B cell (primary cell): ENCODE results near the gene VPS26B. TPM values are rescaled to one million over a fixed set of nuclear protein-coding genes. Genes with fewer than 3 reads are reported as not detected.

Source experiments
- ATAC-seq: fragments of 200-7000 bp; cut with Tn5 transposase; one replicate; pipeline ENCODE4 v1.10.0; 2021; ENCODE audit warnings: low read depth, mild to moderate bottlenecking, moderate number of reproducible peaks, moderate library complexity
- CTCF ChIA-PET: fragments of 350-600 bp; sonication (Branson Sonifier 250); formaldehyde crosslinking; loops from one replicate; lab custom pipeline; 2021; ENCODE audit warnings: antibody characterized with exemption, inconsistent platforms; lab: Charles Lee
- POLR2A ChIA-PET: fragments of 350-600 bp; sonication (Branson Sonifier 250); formaldehyde crosslinking; loops from one replicate; lab custom pipeline; 2021; ENCODE audit warnings: antibody characterized with exemption; lab: Charles Lee
- DNase-seq: peaks from one replicate; pipeline ENCODE4 v3.0.0; 2013
- H2AFZ ChIP-seq: 2 replicates; pipeline ENCODE4 v1.6.1; 2012; ENCODE audit warnings: mild to moderate bottlenecking, low read depth, low read length; ENCODE audit not compliant: insufficient read depth, poor library complexity, severe bottlenecking
- H3K27ac ChIP-seq, 2 donors: 1 replicate in 1 of 2; 2 replicates in 1 of 2; pipeline ENCODE4 v1.5.1; 2012 to 2013; ENCODE audit warnings: low read length in 2 of 2, mild to moderate bottlenecking in 2 of 2, moderate library complexity in 1 of 2
- H3K27me3 ChIP-seq, 4 experiments: fragments of 200-600 bp in 1 of 4; sonication (generic) in 1 of 4; replicated peaks in 1 of 4; 1 replicate in 2 of 4; 2 replicates in 2 of 4; pipeline versions ENCODE4 v1.6.1 to v1.7.0; 2013 to 2016; ENCODE audit warnings: low read length in 3 of 4, mild to moderate bottlenecking in 2 of 4, mixed read lengths in 1 of 4, moderate library complexity in 1 of 4; ENCODE audit not compliant: insufficient read depth in 4 of 4, control insufficient read depth in 3 of 4; ENCODE audit errors: control extremely low read depth in 1 of 4
- H3K36me3 ChIP-seq, 2 experiments: replicated peaks in 1 of 2; 1 replicate in 1 of 2; 2 replicates in 1 of 2; pipeline versions ENCODE4 v1.6.1 to v1.7.1; 2013; ENCODE audit warnings: low read length in 1 of 2; ENCODE audit not compliant: insufficient read depth in 2 of 2, control insufficient read depth in 1 of 2; ENCODE audit errors: control extremely low read depth in 1 of 2, extremely low read depth in 1 of 2
- H3K4me1 ChIP-seq, 2 donors: fragments of 200-600 bp in 1 of 2; sonication (generic) in 1 of 2; 1 replicate in 1 of 2; 2 replicates in 1 of 2; pipeline versions ENCODE4 v1.5.1 to v1.6.1; 2013 to 2017; ENCODE audit warnings: low read length in 2 of 2; ENCODE audit not compliant: control insufficient read depth in 2 of 2, insufficient read depth in 2 of 2
- H3K4me2 ChIP-seq: replicated peaks from 2 replicates; pipeline ENCODE3; 2012; ENCODE audit warnings: mild to moderate bottlenecking, low read depth, low read length; ENCODE audit not compliant: poor library complexity, severe bottlenecking
- H3K4me3 ChIP-seq, 5 experiments: fragments of 200-600 bp in 1 of 5; sonication (generic) in 1 of 5; 1 replicate in 3 of 5; 2 replicates in 2 of 5; pipeline versions ENCODE4 v1.5.1 to v1.7.0; 2011 to 2016; ENCODE audit warnings: low read length in 4 of 5, mild to moderate bottlenecking in 4 of 5, low read depth in 2 of 5, control low read depth in 1 of 5, moderate library complexity in 1 of 5; ENCODE audit not compliant: insufficient read depth in 1 of 5; ENCODE audit errors: control extremely low read depth in 1 of 5, extremely low read depth in 1 of 5
- H3K79me2 ChIP-seq: fragments of 200-600 bp; sonication (generic); one replicate; pipeline ENCODE4 v1.6.0; 2016; ENCODE audit warnings: low read length; ENCODE audit not compliant: control insufficient read depth, insufficient read depth
- H3K9ac ChIP-seq: fragments of 200-600 bp; sonication (generic); 2 replicates; pipeline ENCODE4 v1.6.1; 2017; ENCODE audit warnings: mild to moderate bottlenecking, low read length, moderate library complexity
- H3K9me3 ChIP-seq, 3 donors: one replicate each; pipeline versions ENCODE4 v1.6.1 to v1.7.1; 2013; ENCODE audit warnings: low read length in 2 of 3; ENCODE audit not compliant: control insufficient read depth in 2 of 3, insufficient read depth in 1 of 3; ENCODE audit errors: control extremely low read depth in 1 of 3
- H4K20me1 ChIP-seq: 2 replicates; pipeline ENCODE4 v1.6.0; 2012; ENCODE audit warnings: mild to moderate bottlenecking, low read length; ENCODE audit not compliant: insufficient read depth, control insufficient read depth, poor library complexity, severe bottlenecking
- H3K27ac Mint-ChIP-seq: one replicate; pipeline ENCODE4 v1.8.0; 2021; ENCODE audit warnings: mixed read lengths
- H3K27me3 Mint-ChIP-seq: one replicate; pipeline ENCODE4 v1.8.0; 2021; ENCODE audit warnings: mixed read lengths
- H3K4me1 Mint-ChIP-seq: one replicate; pipeline ENCODE4 v1.8.0; 2021; ENCODE audit warnings: mixed read lengths
- H3K4me3 Mint-ChIP-seq: one replicate; pipeline ENCODE4 v1.8.0; 2021; ENCODE audit warnings: mixed read lengths
- H3K9me3 Mint-ChIP-seq: one replicate; pipeline ENCODE4 v1.8.0; 2022; ENCODE audit warnings: mixed read lengths; ENCODE audit not compliant: insufficient read depth
- EZH2 ChIP-seq: IDR thresholded peaks from 2 replicates; pipeline ENCODE4 v1.6.1; 2012; ENCODE audit warnings: borderline replicate concordance, low read depth, mild to moderate bottlenecking, moderate library complexity, low read length; ENCODE audit not compliant: insufficient read depth, poor library complexity, severe bottlenecking
- WGBS: methylation state at CpG from one replicate; pipeline ENCODE4 v1.1.5; 2013; ENCODE audit warnings: missing lambda C conversion rate; ENCODE audit not compliant: insufficient coverage; 5-methylcytosine and 5-hydroxymethylcytosine counted together
- intact Hi-C: fragments of 100-400 bp; cut with micrococcal nuclease; formaldehyde crosslinking; loops from one replicate; pipeline ENCODE4 v1.10.0; 2022
- polyA plus RNA-seq: library from polyadenylated mRNA; depleted of rRNA; stranded (reverse); fragments of >200 nt; gene quantifications from 2 replicates; pipeline ENCODE4 v1.2.3, GENCODE V29; 2012
- total RNA-seq, 2 donors: library from RNA; stranded (reverse); fragments of 120-200 nt in 1 of 2; gene quantifications; 1 replicate in 1 of 2; 2 replicates in 1 of 2; pipeline versions ENCODE4 v1.2.3 to v1.2.4, GENCODE V29; 2013 to 2022
- TF ChIP-seq, protein P1 (sequence below): fragments of 200-600 bp; IDR thresholded peaks from one replicate; pipeline ENCODE4 v1.8.0; 2022; ENCODE audit warnings: antibody characterized with exemption, mild to moderate bottlenecking

VPS26B gene
- total and polyA plus RNA-seq, 2 donors (not counting 1 experiment from before 2014, with no cell fraction given) = 14.7 to 38.5 TPM

DNA sequence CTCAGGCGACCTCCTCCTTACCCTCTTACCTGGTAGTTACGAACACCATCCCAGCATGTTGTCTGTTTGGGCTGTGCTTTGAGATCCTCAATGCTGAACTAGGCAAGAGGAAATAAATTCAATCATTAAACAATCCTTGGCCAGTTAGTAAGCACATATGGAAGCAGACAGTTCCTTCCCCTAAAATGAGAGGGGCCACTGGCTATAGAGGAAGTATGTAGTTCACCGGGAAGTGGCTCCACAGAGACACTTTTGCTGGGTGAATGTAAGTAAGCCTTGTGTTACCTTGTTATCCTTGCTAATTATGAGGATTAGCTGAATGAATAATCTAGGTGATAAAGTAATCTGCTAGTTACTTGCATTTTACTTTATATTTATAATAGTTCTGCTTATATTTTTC is 25.8 kb downstream of the VPS26B start:
- Mint-ChIP-seq H3K4me3 (no peak overlapping the region), H3K9me3 (no peaks in the 10 kb centered on the region), H3K27me3 (no peaks in the 10 kb centered on the region), H3K27ac (no peak overlapping the region), H3K4me1 (peaks cover 28% of the 10 kb centered on the region)
- H3K27ac ChIP-seq = no peak overlapping the region
- TF ChIP-seq, protein P1, sequence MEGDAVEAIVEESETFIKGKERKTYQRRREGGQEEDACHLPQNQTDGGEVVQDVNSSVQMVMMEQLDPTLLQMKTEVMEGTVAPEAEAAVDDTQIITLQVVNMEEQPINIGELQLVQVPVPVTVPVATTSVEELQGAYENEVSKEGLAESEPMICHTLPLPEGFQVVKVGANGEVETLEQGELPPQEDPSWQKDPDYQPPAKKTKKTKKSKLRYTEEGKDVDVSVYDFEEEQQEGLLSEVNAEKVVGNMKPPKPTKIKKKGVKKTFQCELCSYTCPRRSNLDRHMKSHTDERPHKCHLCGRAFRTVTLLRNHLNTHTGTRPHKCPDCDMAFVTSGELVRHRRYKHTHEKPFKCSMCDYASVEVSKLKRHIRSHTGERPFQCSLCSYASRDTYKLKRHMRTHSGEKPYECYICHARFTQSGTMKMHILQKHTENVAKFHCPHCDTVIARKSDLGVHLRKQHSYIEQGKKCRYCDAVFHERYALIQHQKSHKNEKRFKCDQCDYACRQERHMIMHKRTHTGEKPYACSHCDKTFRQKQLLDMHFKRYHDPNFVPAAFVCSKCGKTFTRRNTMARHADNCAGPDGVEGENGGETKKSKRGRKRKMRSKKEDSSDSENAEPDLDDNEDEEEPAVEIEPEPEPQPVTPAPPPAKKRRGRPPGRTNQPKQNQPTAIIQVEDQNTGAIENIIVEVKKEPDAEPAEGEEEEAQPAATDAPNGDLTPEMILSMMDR = no peak
- no peak for TF ChIP-seq EZH2
- no CpG with 5 or more reads among the region's 3 CpGs for WGBS
- H3K4me1 ChIP-seq = peaks cover 10 to 15% of the 10 kb centered on the region in 2 donors
- ChIA-PET POLR2A (interaction anchor here (1.0 kb wide), 1 partner anchor 26 kb away, joined by 3 read pairs; the partner anchor contains the start of gene VPS26B), CTCF (interaction anchor here (1.1 to 2.1 kb wide), 4 partner anchors 26 to 200 kb away, joined by 3 to 8 read pairs (median 4); partner anchors contain the start of genes NCAPD3 and VPS26B)
- intact Hi-C loops = no loop called here
- ATAC-seq = no peak
- no peaks in the 10 kb centered on the region for H4K20me1 ChIP-seq
- H3K36me3 ChIP-seq = peaks cover 0 to 46% of the 10 kb centered on the region in 2 experiments
- H3K9me3 ChIP-seq = no peaks in the 10 kb centered on the region
- no peak overlapping the region for H3K4me3 ChIP-seq
- H2AFZ ChIP-seq = no peak overlapping the region
- H3K27me3 ChIP-seq = no peaks in the 10 kb centered on the region
- no peak overlapping the region for H3K9ac ChIP-seq
- peaks cover 7% of the 10 kb centered on the region for H3K79me2 ChIP-seq
- H3K4me2 ChIP-seq = no peak overlapping the region
- DNase-seq = no peak

DNA sequence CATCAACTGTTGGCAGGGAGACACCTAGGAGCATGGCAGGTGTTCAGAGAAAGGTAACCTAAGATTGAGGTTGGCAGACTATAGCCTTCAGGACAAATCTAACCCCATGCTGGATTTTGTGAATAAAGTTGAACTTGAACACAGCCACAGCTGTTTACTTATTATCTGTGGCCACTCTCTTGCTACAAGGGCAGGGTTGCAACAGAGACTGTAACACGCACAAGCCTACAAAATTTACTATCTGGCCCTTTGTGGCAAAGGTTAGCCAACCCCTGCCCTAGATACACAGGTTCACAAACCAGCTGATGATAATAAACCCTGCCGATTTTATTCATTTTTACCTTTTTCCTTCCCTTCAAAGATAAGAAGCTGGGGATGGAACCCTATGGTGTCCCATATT is 26.2 kb downstream of the VPS26B start:
- Histone ChIP-seq H3K27ac (no peak overlapping the region), H3K27me3 (no peaks in the 10 kb centered on the region), H3K4me1 (peaks cover 10 to 15% of the 10 kb centered on the region in 2 donors), H3K4me2 (no peak overlapping the region), H3K4me3 (no peak overlapping the region), H3K36me3 (peaks cover 0 to 44% of the 10 kb centered on the region in 2 experiments), H3K79me2 (peaks cover 7% of the 10 kb centered on the region), H4K20me1 (no peaks in the 10 kb centered on the region), H3K9me3 (no peaks in the 10 kb centered on the region), H2AFZ (no peak overlapping the region), H3K9ac (no peak overlapping the region)
- Mint-ChIP-seq H3K9me3 (no peaks in the 10 kb centered on the region), H3K4me3 (no peak overlapping the region), H3K27ac (no peak overlapping the region), H3K4me1 (peaks cover 28% of the 10 kb centered on the region), H3K27me3 (no peaks in the 10 kb centered on the region)
- ChIA-PET CTCF (interaction anchor here (0.7 to 2.1 kb wide), 5 partner anchors 26 to 200 kb away, joined by 3 to 8 read pairs (median 3); partner anchors contain the start of genes NCAPD3 and VPS26B), POLR2A (no interaction called here)
- 91% methylated on average over 2 of the region's 2 CpGs for WGBS
- intact Hi-C loops = no loop called here
- DNase-seq = no peak
- ATAC-seq = no peak
- TF ChIP-seq, protein P1 = no peak
- TF ChIP-seq EZH2 = no peak
